ENCODE measurements around the gene CDHR3.

Gene CDHR3

DNA sequence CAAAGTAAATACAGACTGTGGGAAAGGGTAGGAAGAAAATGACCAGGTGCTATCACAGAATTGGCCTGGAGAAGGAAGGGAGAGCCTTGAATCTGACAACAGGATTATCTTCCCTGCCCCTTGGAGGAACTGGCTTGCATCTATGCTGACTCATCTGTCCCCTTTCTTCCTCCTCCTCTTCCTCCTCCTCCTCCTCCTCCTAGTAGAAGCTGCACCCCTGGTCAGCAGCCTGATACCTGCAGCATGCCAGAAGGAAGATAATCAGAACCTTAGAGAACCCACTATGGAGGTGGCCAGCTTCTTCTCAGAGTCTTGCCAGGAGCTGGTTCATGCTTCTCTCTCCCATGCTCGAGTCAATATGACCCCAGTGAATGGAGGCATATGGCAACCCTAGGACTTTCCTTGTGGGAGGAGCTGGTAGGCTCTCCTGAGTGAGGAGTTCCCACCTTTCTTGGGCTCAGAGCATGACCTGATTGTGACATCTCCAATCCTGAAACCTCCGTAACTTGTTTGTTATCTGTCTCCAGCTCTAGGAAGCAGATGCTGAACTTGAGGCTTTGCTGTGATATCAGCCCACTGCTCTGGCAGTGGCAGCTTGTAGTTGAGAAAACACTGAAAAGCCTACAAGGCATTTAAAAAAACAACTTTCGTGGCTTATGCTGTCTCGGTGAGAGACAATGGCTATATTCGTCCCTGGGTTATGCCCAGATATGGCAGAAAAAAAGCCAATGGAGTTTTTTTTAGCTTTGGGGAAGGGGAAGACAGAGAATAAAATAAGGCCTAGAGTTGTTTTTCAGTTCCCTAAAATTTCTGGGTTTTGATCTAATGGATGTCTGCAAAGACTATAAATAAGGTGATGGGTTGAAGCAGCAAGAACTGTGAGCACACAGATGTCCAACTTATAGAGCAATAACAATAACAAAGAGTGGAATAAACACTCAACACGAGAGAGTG is 60.6 kb downstream of the CDHR3 start:
- no peak for DNase-seq (ENCODE audit: low spot score)

DNA sequence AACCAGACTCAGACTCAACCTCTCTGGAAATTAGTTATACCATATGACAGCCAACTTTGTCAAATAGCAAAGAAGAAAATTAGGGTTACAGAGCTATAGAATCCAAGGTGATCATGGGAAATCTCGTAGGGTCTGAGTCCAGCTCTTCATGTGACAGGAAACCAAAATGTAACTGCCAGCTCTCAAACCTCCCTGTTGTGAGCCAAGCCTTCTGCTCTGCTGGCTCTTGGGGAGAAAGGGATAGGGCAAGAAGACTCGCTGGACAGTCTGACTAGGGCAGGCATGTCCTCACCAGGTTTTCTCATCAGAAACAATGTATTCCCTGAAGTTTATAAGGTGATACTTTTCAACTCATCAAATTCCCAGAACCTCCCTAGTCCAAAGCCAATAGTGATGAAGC is 63.0 kb downstream of the CDHR3 start:
- DNase-seq (ENCODE audit: low spot score), result no peak

GRCh38 chr7:106029451-106029850 is 66.4 kb downstream of the CDHR3 start:
- DNase-seq (ENCODE audit: low spot score), result no peak

DNA sequence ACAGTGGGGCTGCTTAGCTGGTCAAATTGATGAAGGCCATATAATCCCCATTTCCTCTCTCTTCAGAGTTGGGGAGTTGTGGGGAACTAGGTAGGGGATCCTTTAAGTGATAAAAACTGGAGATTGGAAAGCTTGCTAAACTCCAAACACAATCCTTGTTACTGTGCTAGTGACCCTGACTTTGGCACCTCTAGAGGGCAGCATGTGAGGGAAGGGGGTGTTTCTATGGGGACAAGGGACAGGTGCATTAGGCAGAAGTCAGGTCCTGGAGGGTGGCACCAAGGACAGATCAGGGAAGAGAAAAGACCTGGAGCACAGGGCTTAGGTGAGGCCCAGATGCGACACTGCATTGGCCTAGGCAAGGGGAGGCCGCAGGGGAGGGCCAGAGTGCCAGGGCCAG is 66.9 kb downstream of the CDHR3 start:
- no peak for DNase-seq (ENCODE audit: low spot score)

DNA sequence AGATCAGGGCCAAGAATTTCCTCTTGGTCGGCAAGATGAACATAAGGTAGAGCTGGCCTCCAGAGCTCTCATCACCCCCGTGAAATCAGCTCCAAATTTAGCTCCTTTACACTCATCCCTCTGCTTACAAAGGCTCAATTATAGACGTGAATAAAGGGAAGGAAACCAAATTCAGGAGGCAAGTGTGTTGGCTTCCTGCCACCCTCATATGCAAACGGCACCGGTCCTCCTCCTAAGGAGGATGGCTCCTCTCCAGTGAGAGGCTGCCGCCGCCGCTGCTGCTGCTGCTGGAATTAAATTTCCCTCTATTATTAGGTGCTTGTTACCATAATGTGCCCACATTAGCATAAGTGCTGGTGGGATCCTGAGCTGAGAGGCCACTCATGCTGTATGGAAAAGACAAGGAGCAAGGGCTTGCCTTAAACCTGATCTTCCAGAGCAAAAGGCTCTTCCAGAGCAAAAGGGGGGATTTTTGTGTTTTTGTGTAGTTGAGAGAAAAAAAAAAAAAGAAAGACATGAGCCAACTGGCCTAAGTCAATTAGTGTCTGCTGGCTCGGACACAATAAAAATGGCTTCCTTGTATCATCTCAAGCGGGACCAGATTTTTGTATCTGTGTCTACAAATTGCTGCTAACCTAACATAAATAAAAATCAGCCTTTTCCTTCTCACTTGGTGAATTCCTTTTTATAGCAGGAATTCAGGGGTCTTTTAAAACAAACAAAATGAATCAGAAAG is 68.4 kb downstream of the CDHR3 start:
- DNase-seq (ENCODE audit: low spot score), result no peak

DNA sequence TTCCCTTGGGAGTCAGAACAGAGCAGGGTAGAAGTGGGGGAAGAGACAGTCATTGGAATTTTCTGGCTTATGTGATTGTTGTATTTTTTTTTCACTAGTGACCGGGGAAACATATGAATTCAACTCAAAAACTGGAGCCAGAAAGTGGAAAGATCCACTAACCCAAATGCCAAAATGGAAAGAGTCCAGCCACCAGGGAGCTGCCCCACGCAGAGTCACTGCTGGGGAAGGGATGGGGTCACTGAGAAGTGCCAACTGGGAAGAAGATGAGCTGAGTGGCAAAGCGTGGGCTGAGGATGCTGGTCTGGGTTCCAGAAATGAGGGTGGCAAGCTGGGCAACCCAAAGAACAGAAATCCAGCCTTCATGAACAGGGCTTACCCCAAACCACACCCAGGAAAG is 69.2 kb downstream of the CDHR3 start:
- no peak for DNase-seq (ENCODE audit: low spot score)

- DNase-seq (ENCODE audit: low spot score), result no peak
Observed at GRCh38 chr7:106033735-106034134, 70.7 kb downstream of the CDHR3 start.

DNA sequence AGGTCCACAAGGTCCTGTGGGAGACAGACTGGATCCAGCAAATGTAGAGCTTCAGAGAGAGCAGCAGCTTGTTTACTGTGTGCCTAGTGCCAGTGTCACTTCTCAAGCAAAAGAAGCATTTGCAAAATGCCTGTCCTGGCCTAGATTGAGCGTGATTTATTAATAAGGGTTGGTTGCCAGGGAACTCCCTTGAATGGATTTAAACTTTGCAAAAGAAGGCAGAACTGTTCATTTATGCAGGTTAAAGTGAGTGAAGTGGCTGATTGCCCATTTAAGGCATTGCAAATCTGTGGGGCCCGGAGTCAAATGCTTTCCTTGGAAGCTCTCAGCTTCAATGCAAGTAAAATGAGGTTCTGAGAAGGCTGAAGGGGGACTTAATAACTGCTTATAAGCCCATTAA is 71.3 kb downstream of the CDHR3 start:
- DNase-seq (ENCODE audit: low spot score), result no peak

- no peak for DNase-seq (ENCODE audit: low spot score)
Observed at GRCh38 chr7:106035568-106035967, 72.5 kb downstream of the CDHR3 start.

DNA sequence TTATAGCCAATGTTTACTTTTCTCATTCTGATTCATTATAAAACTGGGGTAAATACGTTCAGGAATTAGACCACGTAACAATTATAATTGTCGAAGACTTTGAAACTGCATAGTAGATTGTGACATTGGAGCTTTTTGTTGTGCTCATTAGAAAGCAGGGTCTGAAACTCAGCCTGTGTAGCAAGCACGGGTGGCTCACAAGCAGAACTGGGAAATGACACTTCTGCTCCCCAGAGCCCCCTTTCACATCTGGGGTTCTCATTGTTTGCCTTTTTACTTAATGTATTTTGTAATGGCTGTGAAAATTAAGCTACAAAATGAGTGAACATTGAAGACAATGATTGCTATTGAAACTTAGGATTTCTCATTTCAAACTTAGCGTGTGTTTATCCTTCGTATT is 72.9 kb downstream of the CDHR3 start:
- no peak for DNase-seq (ENCODE audit: low spot score)

DNA sequence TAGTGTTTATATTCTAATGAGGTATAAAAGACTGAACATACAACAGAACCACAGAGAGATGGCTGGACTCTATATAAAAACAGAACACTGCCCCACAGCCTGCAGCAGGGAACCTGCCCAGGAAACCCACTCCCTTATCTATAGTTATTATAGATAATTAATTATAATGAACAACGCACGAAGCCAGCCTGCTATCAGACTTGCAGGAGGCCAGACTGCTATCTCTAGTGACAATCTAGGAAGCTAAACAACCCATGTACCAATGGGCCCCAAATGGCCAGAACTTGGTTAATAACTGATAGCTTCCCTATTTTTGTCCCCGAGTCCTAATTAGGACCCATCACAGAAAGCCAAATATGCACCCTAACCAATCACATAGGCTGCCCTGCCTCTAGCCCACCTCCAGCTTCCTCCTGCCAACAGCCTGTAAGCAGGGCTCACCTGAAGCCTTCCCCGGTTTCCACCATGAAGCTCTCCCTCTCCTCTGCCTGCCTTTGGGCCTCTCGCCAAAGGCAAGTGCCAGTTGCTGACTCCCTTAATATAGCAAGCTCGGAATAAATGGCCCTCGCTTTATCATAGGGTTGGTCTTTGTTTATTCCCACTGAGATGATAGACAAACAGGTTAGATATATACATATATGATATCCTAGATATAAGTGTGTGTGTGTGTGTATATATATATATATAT is 74.6 kb downstream of the CDHR3 start:
- no peak for DNase-seq (ENCODE audit: low spot score)

GRCh38 chr7:106038289-106038688 is 75.2 kb downstream of the CDHR3 start:
- no peak for DNase-seq (ENCODE audit: low spot score)

DNA sequence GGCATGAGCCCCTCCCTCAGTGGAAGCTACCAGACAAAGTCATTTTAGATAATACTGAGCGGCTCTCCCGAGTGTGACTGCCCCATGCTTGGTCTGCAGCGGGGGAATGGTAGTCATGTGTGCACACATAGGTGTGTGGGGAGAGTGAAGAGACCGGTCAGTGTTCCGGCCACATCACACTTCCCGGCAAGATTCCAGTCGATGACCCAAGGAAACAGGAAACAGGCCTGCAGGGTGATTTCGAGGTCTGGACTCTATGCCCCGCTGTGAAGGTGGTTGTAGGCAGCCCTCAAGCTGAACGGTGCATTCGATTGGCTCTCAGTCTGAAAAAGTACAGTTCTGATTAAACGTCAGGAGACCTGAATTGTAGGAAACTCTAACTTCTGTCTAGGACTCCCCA is 75.9 kb downstream of the CDHR3 start:
- no peak for DNase-seq (ENCODE audit: low spot score)

GRCh38 chr7:106039486-106040060 is 76.5 kb downstream of the CDHR3 start:
- no peak for DNase-seq (ENCODE audit: low spot score)

- DNase-seq (ENCODE audit: low spot score), result peak; percentile 21
Observed at GRCh38 chr7:106041140-106041717, 78.2 kb downstream of the CDHR3 start.

- DNase-seq (ENCODE audit: low spot score), result no peak
Observed at GRCh38 chr7:106042196-106042611, 79.1 kb downstream of the CDHR3 start.

DNA sequence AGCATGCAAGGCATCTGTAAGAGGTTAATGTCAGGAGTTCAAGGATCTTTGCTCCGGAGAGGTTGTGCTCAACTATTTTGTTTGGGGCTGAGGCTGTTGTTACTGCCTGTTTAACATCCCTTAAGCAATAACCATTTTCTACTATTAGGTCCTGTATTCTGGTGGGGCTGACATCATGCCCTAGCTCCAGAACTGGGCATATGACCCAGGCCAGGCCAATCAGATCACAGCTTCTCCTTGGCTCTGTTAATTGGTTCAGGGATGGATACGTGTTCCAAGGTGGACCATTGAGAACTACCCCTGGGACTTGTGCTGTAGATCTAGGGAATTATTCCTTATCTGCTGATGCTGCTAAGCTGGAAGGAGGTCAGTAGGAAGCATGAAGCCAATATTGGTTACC is 82.1 kb downstream of the CDHR3 start:
- DNase-seq (ENCODE audit: low spot score), result no peak

DNA sequence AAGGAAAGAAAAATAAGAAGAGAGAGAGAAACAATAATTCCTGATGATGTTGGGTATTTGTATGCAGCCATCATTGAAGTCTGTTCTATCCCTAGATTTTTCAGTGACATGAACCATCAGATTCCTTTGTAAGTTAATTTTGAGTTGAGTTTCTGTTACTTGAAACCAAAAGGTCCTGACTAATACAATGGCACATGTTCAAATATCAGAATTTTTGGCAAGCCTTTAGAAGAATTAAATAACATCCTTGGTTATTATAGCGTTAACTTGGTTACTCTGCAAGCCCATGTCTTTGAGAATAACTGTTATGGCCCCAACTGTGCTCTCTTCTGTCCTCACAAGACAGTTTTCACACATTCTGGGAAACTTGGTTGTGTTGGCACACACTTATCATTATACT is 82.5 kb downstream of the CDHR3 start:
- DNase-seq (ENCODE audit: low spot score), result no peak

GRCh38 chr7:106047184-106047583 is 84.1 kb downstream of the CDHR3 start:
- DNase-seq (ENCODE audit: low spot score), result no peak

- no peak for DNase-seq (ENCODE audit: low spot score)
Observed at GRCh38 chr7:106047818-106048705, 85.0 kb downstream of the CDHR3 start.

GRCh38 chr7:106048706-106049020 is 85.6 kb downstream of the CDHR3 start:
- DNase-seq (ENCODE audit: low spot score), result no peak
